Panc1 (cell line): Measurements from ENCODE around the gene GJA4. TPM values are rescaled to one million over a fixed set of nuclear protein-coding genes. Genes with fewer than 3 reads are reported as not detected.

Experiments used
- ATAC-seq: fragments of 200-7000 bp; cut with Tn5 transposase; 2 replicates; pipeline ENCODE4 v1.9.1; 2020; ENCODE audit warnings: mild to moderate bottlenecking, moderate library complexity
- BruUV-seq: library from RNA; stranded (reverse); fragments of 400-500 nt; replicated peaks from 2 replicates; lab custom pipeline; 2021; lab: Mats Ljungman, UMichigan
- CTCF ChIA-PET: fragments of 300-600 bp; sonication (Branson Sonifier 250); formaldehyde crosslinking; loops from one replicate; lab custom pipeline; 2022; ENCODE audit warnings: antibody characterized with exemption; lab: Charles Lee
- POLR2A ChIA-PET: fragments of 300-600 bp; sonication (Branson Sonifier 250); formaldehyde crosslinking; loops from one replicate; lab custom pipeline; 2022; ENCODE audit warnings: antibody characterized with exemption; lab: Charles Lee
- DNase-seq: peaks from one replicate; pipeline ENCODE4 v3.0.0-alpha.2; 2010; ENCODE audit warnings: low read depth, low spot score
- H3K27ac ChIP-seq: 2 replicates; pipeline ENCODE4 v1.5.1; 2011; ENCODE audit warnings: mild to moderate bottlenecking, low read length, inconsistent platforms
- H3K27me3 ChIP-seq: fragments of 200-500 bp; sonication (Bioruptor generic); 2 replicates; pipeline ENCODE4 v1.6.0; 2014; ENCODE audit warnings: low read length, inconsistent platforms; ENCODE audit not compliant: control insufficient read depth, insufficient read depth
- H3K36me3 ChIP-seq: fragments of 200-500 bp; sonication (Bioruptor generic); 2 replicates; pipeline ENCODE4 v1.5.1; 2014; ENCODE audit warnings: inconsistent platforms, mild to moderate bottlenecking, low read length, moderate library complexity; ENCODE audit not compliant: control insufficient read depth, insufficient read depth
- H3K4me1 ChIP-seq: 2 replicates; pipeline ENCODE4 v1.5.1; 2011; ENCODE audit warnings: inconsistent platforms, mild to moderate bottlenecking, low read length, moderate library complexity; ENCODE audit not compliant: control insufficient read depth, insufficient read depth
- H3K4me3 ChIP-seq, 2 experiments: 2 replicates each; pipeline ENCODE4 v1.5.1; 2011 to 2012; ENCODE audit warnings: low read depth in 2 of 2, low read length in 2 of 2, mild to moderate bottlenecking in 2 of 2, inconsistent platforms in 1 of 2, moderate library complexity in 1 of 2
- H3K9me3 ChIP-seq: fragments of 200-500 bp; sonication (Bioruptor generic); 2 replicates; pipeline ENCODE4 v1.5.1; 2014; ENCODE audit warnings: low read depth, mild to moderate bottlenecking, inconsistent platforms, low read length, moderate library complexity; ENCODE audit not compliant: control insufficient read depth, insufficient read depth
- CTCF ChIP-seq: fragments of 450-650 bp; IDR thresholded peaks from 2 replicates; pipeline ENCODE4 v1.5.1; 2017; ENCODE audit warnings: mild to moderate bottlenecking
- POLR2AphosphoS5 ChIP-seq: IDR thresholded peaks from 2 replicates; pipeline ENCODE4 v1.6.1; 2012; ENCODE audit warnings: mild to moderate bottlenecking, low read depth, low read length, moderate library complexity
- REST ChIP-seq, 2 experiments: IDR thresholded peaks; 2 replicates each; pipeline ENCODE4 v1.6.1; 2011 to 2012; ENCODE audit warnings: low read depth in 2 of 2, control low read depth in 1 of 2, low read length in 1 of 2, mild to moderate bottlenecking in 1 of 2, moderate library complexity in 1 of 2; ENCODE audit not compliant: insufficient read depth in 1 of 2
- TCF7L2 ChIP-seq: IDR thresholded peaks from 2 replicates; pipeline ENCODE4 v1.6.1; 2011; ENCODE audit warnings: mild to moderate bottlenecking, low read depth, low read length, inconsistent platforms
- in situ Hi-C: cut with HindIII; loops from 2 replicates; pipeline ENCODE4 v1.10.0; 2016; ENCODE audit warnings: low sequenced_read_pairs, low pct_unique_long_range_greater_than_20kb
- intact Hi-C: fragments of 100-400 bp; cut with micrococcal nuclease; formaldehyde crosslinking; loops from one replicate; pipeline ENCODE4 v1.10.0; 2022; ENCODE audit not compliant: unreplicated experiment
- total RNA-seq: library from RNA; stranded (reverse); gene quantifications from one replicate; pipeline ENCODE4 v1.2.1, GENCODE V29; 2021; ENCODE audit not compliant: unreplicated experiment

The GJA4 gene
- total RNA-seq, 1 experiment from 2014 or later: not detected

- no TSS peak for BruUV-seq
- POLR2A ChIA-PET: no interaction called here
- no peak for DNase-seq
- Histone ChIP-seq H3K27ac (no peak overlapping the region), H3K27me3 (no peaks in the 10 kb centered on the region), H3K4me1 (no peaks in the 10 kb centered on the region), H3K9me3 (no peaks in the 10 kb centered on the region), H3K36me3 (no peaks in the 10 kb centered on the region), H3K4me3 (no peak overlapping the region)
- no peak for TF ChIP-seq POLR2AphosphoS5
- ATAC-seq: no peak
- intact Hi-C loops (no loop called here), in situ Hi-C loops (no loop called here)
- CTCF ChIA-PET: no interaction called here
These were observed 2.0 kb downstream of the GJA4 start for GRCh38 chr1:34794790-34795180.

GRCh38 chr1:34795916-34796315, 3.1 kb downstream of the GJA4 start:
- no TSS peak for BruUV-seq
- Histone ChIP-seq H3K4me1 (no peaks in the 10 kb centered on the region), H3K9me3 (no peaks in the 10 kb centered on the region), H3K36me3 (no peaks in the 10 kb centered on the region), H3K4me3 (no peak overlapping the region), H3K27me3 (no peaks in the 10 kb centered on the region), H3K27ac (no peak overlapping the region)
- TF ChIP-seq POLR2AphosphoS5 (no peak), TCF7L2 (no peak), REST (IDR thresholded peaks at IDR 0.05; ENCODE audit: insufficient read depth in 1 of 2, low read depth in 2 of 2, low read length in 1 of 2) (no peak), CTCF (no peak)
- DNase-seq (no peak), ATAC-seq (no peak)
- intact Hi-C loops (no loop called here), in situ Hi-C loops (no loop called here)
- ChIA-PET POLR2A (no interaction called here), CTCF (no interaction called here)

GRCh38 chr1:34796990-34797389, 4.2 kb downstream of the GJA4 start:
- Histone ChIP-seq H3K36me3 (no peaks in the 10 kb centered on the region), H3K27ac (no peak overlapping the region), H3K9me3 (no peaks in the 10 kb centered on the region), H3K4me1 (no peaks in the 10 kb centered on the region), H3K27me3 (no peaks in the 10 kb centered on the region), H3K4me3 (no peak overlapping the region)
- no TSS peak for BruUV-seq
- no peak for DNase-seq
- TF ChIP-seq POLR2AphosphoS5 (no peak), CTCF (no peak)
- ChIA-PET POLR2A (no interaction called here), CTCF (no interaction called here)
- no peak for ATAC-seq
- in situ Hi-C loops: no loop called here
- intact Hi-C loops: no loop called here
